HG03442 (cell line): ENCODE results near the gene TBX5.
"Not testable (repeated sequence)": the region's sequence is repeated elsewhere in the genome, so short reads cannot be mapped to it uniquely, and the experiment has no call there.

Source experiments
- ATAC-seq: cut with Tn5 transposase; IDR thresholded peaks from one replicate; pipeline ENCODE4 v1.9.1; 2021; ENCODE audit warnings: mild to moderate bottlenecking, moderate library complexity; ENCODE audit not compliant: unreplicated experiment

TBX5 gene

GRCh38 chr12:114393569-114393968 is 12.4 kb downstream of the TBX5 start:
- ATAC-seq: no peak

- ATAC-seq: no peak
Measured at GRCh38 chr12:114392909-114393308, 13.0 kb downstream of the TBX5 start.

- ATAC-seq: no peak
Measured at GRCh38 chr12:114391088-114391487, 14.9 kb downstream of the TBX5 start.

GRCh38 chr12:114384739-114385138 is 21.2 kb downstream of the TBX5 start:
- ATAC-seq: no peak

- ATAC-seq: no peak
Measured at GRCh38 chr12:114381177-114381576, 24.8 kb downstream of the TBX5 start.

GRCh38 chr12:114371733-114372132 is 34.2 kb downstream of the TBX5 start:
- ATAC-seq: no peak

- ATAC-seq: no peak
Measured at GRCh38 chr12:114371250-114371649, 34.7 kb downstream of the TBX5 start.

- ATAC-seq: no peak
Measured at GRCh38 chr12:114368685-114369452, 37.1 kb downstream of the TBX5 start.

GRCh38 chr12:114361992-114362391 is 44.0 kb downstream of the TBX5 start:
- no peak for ATAC-seq

- no peak for ATAC-seq
Measured at GRCh38 chr12:114361545-114361944, 44.4 kb downstream of the TBX5 start.

GRCh38 chr12:114360485-114360884 is 45.5 kb downstream of the TBX5 start:
- no peak for ATAC-seq

- ATAC-seq: no peak
Measured at GRCh38 chr12:114355389-114356088, 50.4 kb downstream of the TBX5 start.

GRCh38 chr12:114349239-114349638 is 56.7 kb downstream of the TBX5 start:
- ATAC-seq: not testable (repeated sequence)

GRCh38 chr12:114347861-114348260 is 58.1 kb downstream of the TBX5 start:
- ATAC-seq: no peak

- ATAC-seq: no peak
Measured at GRCh38 chr12:114344831-114345230, 61.1 kb downstream of the TBX5 start.

- ATAC-seq: no peak
Measured at GRCh38 chr12:114344303-114344663, 61.7 kb downstream of the TBX5 start.

- no peak for ATAC-seq
Measured at GRCh38 chr12:114343585-114344302, 62.2 kb downstream of the TBX5 start.

- no peak for ATAC-seq
Measured at GRCh38 chr12:114342656-114343055, 63.3 kb downstream of the TBX5 start.

- no peak for ATAC-seq
Measured at GRCh38 chr12:114341635-114342034, 64.3 kb downstream of the TBX5 start.

GRCh38 chr12:114340231-114340630 is 65.7 kb downstream of the TBX5 start:
- ATAC-seq: no peak

GRCh38 chr12:114339626-114340025 is 66.3 kb downstream of the TBX5 start:
- ATAC-seq: no peak

- ATAC-seq: no peak
Measured at GRCh38 chr12:114335607-114336006, 70.3 kb downstream of the TBX5 start.
